PC-9 (cell line): ENCODE data around the gene RABAC1.

Experiments
- EZH2 ChIP-seq: fragments of 200-600 bp; sonication (generic); IDR thresholded peaks from 2 replicates; pipeline ENCODE4 v1.8.0; 2017; ENCODE audit warnings: antibody characterized with exemption, low read depth
- TF ChIP-seq, protein P1 (sequence below): fragments of 200-600 bp; sonication (generic); conservative IDR thresholded peaks from 2 replicates; pipeline ENCODE4 v1.6.1; 2017; ENCODE audit warnings: mixed run types, antibody characterized with exemption, mild to moderate bottlenecking, moderate library complexity

GRCh38 chr19:41924151-41925145, 34.7 kb downstream of the RABAC1 start:
- no peak for TF ChIP-seq EZH2
- TF ChIP-seq, protein P1, sequence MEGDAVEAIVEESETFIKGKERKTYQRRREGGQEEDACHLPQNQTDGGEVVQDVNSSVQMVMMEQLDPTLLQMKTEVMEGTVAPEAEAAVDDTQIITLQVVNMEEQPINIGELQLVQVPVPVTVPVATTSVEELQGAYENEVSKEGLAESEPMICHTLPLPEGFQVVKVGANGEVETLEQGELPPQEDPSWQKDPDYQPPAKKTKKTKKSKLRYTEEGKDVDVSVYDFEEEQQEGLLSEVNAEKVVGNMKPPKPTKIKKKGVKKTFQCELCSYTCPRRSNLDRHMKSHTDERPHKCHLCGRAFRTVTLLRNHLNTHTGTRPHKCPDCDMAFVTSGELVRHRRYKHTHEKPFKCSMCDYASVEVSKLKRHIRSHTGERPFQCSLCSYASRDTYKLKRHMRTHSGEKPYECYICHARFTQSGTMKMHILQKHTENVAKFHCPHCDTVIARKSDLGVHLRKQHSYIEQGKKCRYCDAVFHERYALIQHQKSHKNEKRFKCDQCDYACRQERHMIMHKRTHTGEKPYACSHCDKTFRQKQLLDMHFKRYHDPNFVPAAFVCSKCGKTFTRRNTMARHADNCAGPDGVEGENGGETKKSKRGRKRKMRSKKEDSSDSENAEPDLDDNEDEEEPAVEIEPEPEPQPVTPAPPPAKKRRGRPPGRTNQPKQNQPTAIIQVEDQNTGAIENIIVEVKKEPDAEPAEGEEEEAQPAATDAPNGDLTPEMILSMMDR, result no peak
